Aorta (tissue), 5 donors: Measurements from ENCODE around the gene MOB1A. TPM values are rescaled to one million over a fixed set of nuclear protein-coding genes. Genes with fewer than 3 reads are reported as not detected.

ENCODE experiments used
- ATAC-seq: fragments of 200-7000 bp; cut with Tn5 transposase; one replicate; pipeline ENCODE4 v1.9.1; 2022; ENCODE audit warnings: moderate library complexity; ENCODE audit not compliant: low FRiP score
- DNase-seq, 2 donors: peaks; one replicate each; pipeline ENCODE4 v3.0.0-alpha.2; 2020
- H3K27ac ChIP-seq, 2 donors: one replicate each; pipeline ENCODE4 v1.5.1; 2013; ENCODE audit warnings: low read length in 2 of 2, mild to moderate bottlenecking in 2 of 2, moderate library complexity in 2 of 2, control low read depth in 1 of 2, inconsistent platforms in 1 of 2, low read depth in 1 of 2
- H3K27me3 ChIP-seq, 2 donors: one replicate each; pipeline ENCODE4 v1.6.1; 2013; ENCODE audit warnings: control low read depth in 1 of 2, low read length in 1 of 2, mild to moderate bottlenecking in 1 of 2, moderate library complexity in 1 of 2; ENCODE audit not compliant: insufficient read depth in 2 of 2, control insufficient read depth in 1 of 2
- H3K36me3 ChIP-seq, 2 donors: one replicate each; pipeline ENCODE4 v1.6.1; 2013; ENCODE audit warnings: control low read depth in 1 of 2, low read length in 1 of 2, mild to moderate bottlenecking in 1 of 2; ENCODE audit not compliant: insufficient read depth in 2 of 2, control insufficient read depth in 1 of 2
- H3K4me1 ChIP-seq, 2 donors: one replicate each; pipeline ENCODE4 v1.6.1; 2013; ENCODE audit warnings: low read length in 2 of 2, control low read depth in 1 of 2, mild to moderate bottlenecking in 1 of 2, moderate library complexity in 1 of 2; ENCODE audit not compliant: insufficient read depth in 2 of 2, control insufficient read depth in 1 of 2
- H3K4me3 ChIP-seq, 2 donors: one replicate each; pipeline ENCODE4 v1.5.1; 2013; ENCODE audit warnings: low read length in 2 of 2, control low read depth in 1 of 2, mild to moderate bottlenecking in 1 of 2
- H3K9me3 ChIP-seq: one replicate; pipeline ENCODE4 v1.6.1; 2013; ENCODE audit warnings: mild to moderate bottlenecking, low read length; ENCODE audit not compliant: control insufficient read depth
- WGBS, 2 donors: extraction: QIAGEN DNeasy Blood & Tissue Kit; methylation state at CpG; one replicate each; pipeline ENCODE4 v1.1.7; 2013; 5-methylcytosine and 5-hydroxymethylcytosine counted together
- intact Hi-C, 2 donors: fragments of 100-400 bp; cut with DNase I; formaldehyde crosslinking; loops; one replicate each; pipeline versions ENCODE4 v1.14.2 to v1.15.0; 2022
- polyA plus RNA-seq, 2 donors: library from polyadenylated mRNA; stranded (reverse); fragments of 200-250 nt; gene quantifications; one replicate each; pipeline ENCODE4 v1.2.3, GENCODE V29; 2013
- total RNA-seq, 2 donors: library from RNA; stranded (reverse); fragmentation: NEBNext Ultra II Directional; extraction: Animal tissue kit (Norgen Biotek cat#: 25700); gene quantifications; one replicate each; pipeline ENCODE4 v1.2.1, GENCODE V29; 2021
- donor health status: healthy with polysubstance abuse.
- donor health status: Bipolar disorder and iron deficiency.
- donor health status: DM: no; HTN: no; CAD: no.
- donor health status: DM: no; HTN: no; CAD: no.
- donor health status: DM: yes; HTN: yes; CAD: no.

Gene MOB1A
- total and polyA plus RNA-seq, 4 donors = 35.7 to 105 (median 76.3) TPM

GRCh38 chr2:74109551-74109950 is 69.1 kb downstream of the MOB1A start:
- intact Hi-C loops = no loop called here
- Histone ChIP-seq H3K4me3 (no peak overlapping the region), H3K36me3 (no peaks in the 10 kb centered on the region), H3K27me3 (no peaks in the 10 kb centered on the region), H3K27ac (no peak overlapping the region), H3K4me1 (no peaks in the 10 kb centered on the region), H3K9me3 (no peaks in the 10 kb centered on the region)
- WGBS, 2 donors = 90 to 91% methylated on average over 8 of the region's 8 CpGs
- DNase-seq (no peak), ATAC-seq (no peak)

- H3K36me3 ChIP-seq = no peaks in the 10 kb centered on the region
- DNase-seq (no peak), ATAC-seq (no peak)
- H3K27me3 ChIP-seq = no peaks in the 10 kb centered on the region
- 56 to 60% methylated on average over 12 of the region's 12 CpGs for WGBS, 2 donors
- H3K4me3 ChIP-seq = no peak overlapping the region
- H3K4me1 ChIP-seq = no peaks in the 10 kb centered on the region
- intact Hi-C loops = no loop called here
- no peak overlapping the region for H3K27ac ChIP-seq
- no peaks in the 10 kb centered on the region for H3K9me3 ChIP-seq
Observed at GRCh38 chr2:74107071-74107470, 71.6 kb downstream of the MOB1A start.

- intact Hi-C loops = no loop called here
- no peak overlapping the region for H3K4me3 ChIP-seq
- H3K27me3 ChIP-seq = no peaks in the 10 kb centered on the region
- H3K27ac ChIP-seq = no peak overlapping the region
- 90 to 93% methylated on average over 8 of the region's 8 CpGs for WGBS, 2 donors
- no peak for DNase-seq
- no peaks in the 10 kb centered on the region for H3K36me3 ChIP-seq
- H3K4me1 ChIP-seq = no peaks in the 10 kb centered on the region
- no peaks in the 10 kb centered on the region for H3K9me3 ChIP-seq
- ATAC-seq = no peak
Observed at GRCh38 chr2:74105413-74105812, 73.3 kb downstream of the MOB1A start.

- ATAC-seq (no peak), DNase-seq (no peak)
- H3K36me3 ChIP-seq = peaks cover 0 to 3% of the 10 kb centered on the region in 2 donors
- H3K4me3 ChIP-seq = no peak overlapping the region
- no peak overlapping the region for H3K27ac ChIP-seq
- intact Hi-C loops = no loop called here
- no peaks in the 10 kb centered on the region for H3K9me3 ChIP-seq
- WGBS, 2 donors = 91% methylated on average over 7 of the region's 7 CpGs
- no peaks in the 10 kb centered on the region for H3K27me3 ChIP-seq
- no peaks in the 10 kb centered on the region for H3K4me1 ChIP-seq
Observed at GRCh38 chr2:74104839-74105238, 73.8 kb downstream of the MOB1A start.

- Histone ChIP-seq H3K4me3 (no peak overlapping the region), H3K27ac (no peak overlapping the region), H3K4me1 (no peaks in the 10 kb centered on the region), H3K36me3 (peaks cover 0 to 3% of the 10 kb centered on the region in 2 donors), H3K27me3 (no peaks in the 10 kb centered on the region), H3K9me3 (no peaks in the 10 kb centered on the region)
- WGBS, 2 donors = 87 to 89% methylated on average over 6 of the region's 6 CpGs
- DNase-seq (no peak), ATAC-seq (no peak)
- intact Hi-C loops = no loop called here
Observed at GRCh38 chr2:74103763-74104162, 74.9 kb downstream of the MOB1A start.

Other genes with a start within 250 kb of the MOB1A start
- gene TET3, start 194.0 kb downstream of the MOB1A start, total RNA-seq = 10 to 100 TPM in 1 of 2 donors, 1 to 10 TPM in 1; 9.5 to 12.1 TPM
- 1 to 10 TPM; 1.0 to 1.9 TPM for gene TET3, start 194.0 kb downstream of the MOB1A start, polyA plus RNA-seq
- 10 to 100 TPM; 13.6 to 15.3 TPM for gene BOLA3, start 31.0 kb downstream of the MOB1A start, total RNA-seq
- gene BOLA3, start 31.0 kb downstream of the MOB1A start, polyA plus RNA-seq = 10 to 100 TPM; 44.7 to 85.1 TPM
- 100 to 1,000 TPM in 1 of 2 donors, 10 to 100 TPM in 1; 55.7 to 119 TPM for gene MTHFD2, start 19.7 kb upstream of the MOB1A start, total RNA-seq
- gene MTHFD2, start 19.7 kb upstream of the MOB1A start, polyA plus RNA-seq = 100 to 1,000 TPM; 135 to 180 TPM
- 1 to 10 TPM; 6.2 to 7.3 TPM for gene SLC4A5, start 164.5 kb upstream of the MOB1A start, total RNA-seq
- 1 to 10 TPM in 1 of 2 donors, not detected in 1; 1.6 TPM for gene SLC4A5, start 164.5 kb upstream of the MOB1A start, polyA plus RNA-seq
- 100 to 1,000 TPM; 141 to 158 TPM for gene DCTN1, start 201.4 kb upstream of the MOB1A start, total RNA-seq
- gene DCTN1, start 201.4 kb upstream of the MOB1A start, polyA plus RNA-seq = 100 to 1,000 TPM in 1 of 2 donors, 10 to 100 TPM in 1; 73.8 to 106 TPM
- gene C2orf81, start 242.7 kb upstream of the MOB1A start, total RNA-seq = 1 to 10 TPM; 1.4 to 3.1 TPM
- 1 to 10 TPM; 1.3 to 4.5 TPM for gene C2orf81, start 242.7 kb upstream of the MOB1A start, polyA plus RNA-seq
- 10 to 100 TPM in 1 of 2 donors, 1 to 10 TPM in 1; 6.3 to 10.2 TPM for gene WDR54, start 242.9 kb upstream of the MOB1A start, total RNA-seq
- gene WDR54, start 242.9 kb upstream of the MOB1A start, polyA plus RNA-seq = 10 to 100 TPM in 1 of 2 donors, 1 to 10 TPM in 1; 6.5 to 19.9 TPM